Measurements from ENCODE around the gene TSPAN9. TPM values are rescaled to one million over a fixed set of nuclear protein-coding genes. Genes with fewer than 3 reads are reported as not detected.
A peak's percentile ranks its signal among the peaks of the same experiment; 100 is the strongest.

Gene TSPAN9
- total RNA-seq, 2 experiments from 2014 or later, result 0.87 to 1.2 TPM

DNA sequence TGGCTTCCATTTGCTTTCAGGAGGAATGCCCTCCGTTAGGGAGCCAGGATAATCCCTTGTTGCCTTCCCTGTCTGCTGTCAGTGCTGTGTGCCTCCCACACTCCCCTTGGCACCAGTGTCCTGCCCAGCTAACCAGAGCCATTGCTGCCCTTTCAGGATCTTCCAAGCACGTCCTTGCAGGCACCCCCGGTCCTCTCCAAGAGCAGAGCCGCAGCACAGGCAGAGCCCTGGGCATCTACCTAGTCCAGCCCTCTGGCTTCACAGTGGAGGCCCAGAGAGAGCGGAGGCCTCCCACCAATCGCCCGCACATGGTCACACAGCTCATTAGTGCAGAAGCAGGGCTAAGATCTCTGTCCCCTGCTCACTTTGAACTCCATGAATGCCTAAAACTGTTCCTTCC lies 39.0 kb upstream of the TSPAN9 start:
- intact Hi-C loops (cut with micrococcal nuclease), result no loop called here
- no peak overlapping the region for H3K27ac Mint-ChIP-seq
- H3K4me1 Mint-ChIP-seq (ENCODE audit: low read depth), result no peaks in the 10 kb centered on the region
- H3K4me3 Mint-ChIP-seq, result no peak overlapping the region
- no peaks in the 10 kb centered on the region for H3K9me3 Mint-ChIP-seq
- H3K36me3 Mint-ChIP-seq, result no peaks in the 10 kb centered on the region
- ChIA-PET POLR2A (no interaction called here), CTCF (interaction anchor here (0.7 kb wide), 1 partner anchor 184 kb away, joined by 3 read pairs; no protein-coding TSS in a partner anchor)
- peaks cover 12% of the 10 kb centered on the region for H3K27me3 Mint-ChIP-seq
- DNase-seq, result no peak

DNA sequence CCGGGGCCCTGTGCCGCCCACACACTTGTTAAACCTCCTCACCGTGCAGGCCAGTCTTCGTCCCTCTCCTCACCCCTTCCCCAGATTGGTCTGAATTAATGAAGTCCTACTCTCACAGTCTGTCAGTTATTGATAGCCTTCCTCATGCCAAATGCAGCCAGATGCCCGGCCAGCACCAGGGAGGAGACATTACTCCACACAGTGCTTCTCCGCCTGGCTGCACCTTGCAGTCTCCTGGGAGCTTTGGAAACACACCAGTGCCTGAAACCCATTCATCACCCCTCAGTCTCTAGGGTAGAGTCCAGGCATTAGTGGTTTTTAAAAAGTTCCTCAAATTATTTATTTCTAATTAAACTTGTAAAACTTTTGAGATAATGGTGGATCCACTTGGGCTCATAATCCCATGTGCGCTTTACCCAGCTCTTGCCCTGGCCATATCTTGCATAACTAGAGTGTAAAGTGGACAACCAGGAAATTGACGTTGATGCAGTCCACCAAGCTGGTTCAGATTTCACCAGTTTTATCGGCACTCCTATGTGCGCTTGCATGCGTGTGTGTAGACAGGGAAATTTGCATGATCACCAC lies 38.2 kb upstream of the TSPAN9 start:
- ChIA-PET CTCF (no interaction called here), POLR2A (no interaction called here)
- no peak overlapping the region for H3K4me3 Mint-ChIP-seq
- DNase-seq, result no peak
- intact Hi-C loops (cut with micrococcal nuclease), result no loop called here
- H3K27me3 Mint-ChIP-seq, result peaks cover 19% of the 10 kb centered on the region
- H3K4me1 Mint-ChIP-seq (ENCODE audit: low read depth), result no peaks in the 10 kb centered on the region
- no peaks in the 10 kb centered on the region for H3K9me3 Mint-ChIP-seq
- H3K36me3 Mint-ChIP-seq, result no peaks in the 10 kb centered on the region
- H3K27ac Mint-ChIP-seq, result no peak overlapping the region

- no peaks in the 10 kb centered on the region for H3K9me3 Mint-ChIP-seq
- no peaks in the 10 kb centered on the region for H3K36me3 Mint-ChIP-seq
- no peak overlapping the region for H3K4me3 Mint-ChIP-seq
- H3K27ac Mint-ChIP-seq, result no peak overlapping the region
- ChIA-PET POLR2A (no interaction called here), CTCF (no interaction called here)
- peaks cover 23% of the 10 kb centered on the region for H3K27me3 Mint-ChIP-seq
- no peak for DNase-seq
- H3K4me1 Mint-ChIP-seq (ENCODE audit: low read depth), result no peaks in the 10 kb centered on the region
- intact Hi-C loops (cut with micrococcal nuclease), result loop anchor here (2.0 kb wide), 1 partner anchor 187 kb away; no protein-coding TSS in a partner anchor
Measured at GRCh38 chr12:3040026-3040656, 37.0 kb upstream of the TSPAN9 start.

- ChIA-PET CTCF (interaction anchor here (1.2 to 1.8 kb wide), 5 partner anchors 19 to 196 kb away, joined by 3 to 9 read pairs (median 5); no protein-coding TSS in a partner anchor), POLR2A (no interaction called here)
- DNase-seq, result no peak
- no peak overlapping the region for H3K4me3 Mint-ChIP-seq
- no peaks in the 10 kb centered on the region for H3K4me1 Mint-ChIP-seq (ENCODE audit: low read depth)
- no peaks in the 10 kb centered on the region for H3K9me3 Mint-ChIP-seq
- H3K36me3 Mint-ChIP-seq, result no peaks in the 10 kb centered on the region
- H3K27ac Mint-ChIP-seq, result no peak overlapping the region
- peaks cover 24% of the 10 kb centered on the region for H3K27me3 Mint-ChIP-seq
- intact Hi-C loops (cut with micrococcal nuclease), result loop anchor here (2.0 kb wide), 1 partner anchor 188 kb away; no protein-coding TSS in a partner anchor
Measured at GRCh38 chr12:3040663-3041544, 36.3 kb upstream of the TSPAN9 start.

GRCh38 chr12:3041558-3042164 lies 35.5 kb upstream of the TSPAN9 start:
- H3K27ac Mint-ChIP-seq, result no peak overlapping the region
- ChIA-PET CTCF (interaction anchor here (0.9 to 2.2 kb wide), 11 partner anchors 10 to 196 kb away, joined by 3 to 9 read pairs (median 5); partner anchors contain the start of gene TULP3), POLR2A (no interaction called here)
- intact Hi-C loops (cut with micrococcal nuclease), result loop anchor here (2.0 kb wide), 1 partner anchor 189 kb away; no protein-coding TSS in a partner anchor
- H3K9me3 Mint-ChIP-seq, result no peaks in the 10 kb centered on the region
- H3K27me3 Mint-ChIP-seq, result peaks cover 24% of the 10 kb centered on the region
- no peaks in the 10 kb centered on the region for H3K4me1 Mint-ChIP-seq (ENCODE audit: low read depth)
- H3K36me3 Mint-ChIP-seq, result no peaks in the 10 kb centered on the region
- H3K4me3 Mint-ChIP-seq, result no peak overlapping the region
- peak; percentile 74 for DNase-seq

GRCh38 chr12:3042394-3042793 lies 34.8 kb upstream of the TSPAN9 start:
- DNase-seq, result no peak
- Mint-ChIP-seq H3K4me1 (ENCODE audit: low read depth) (no peaks in the 10 kb centered on the region), H3K27ac (no peak overlapping the region), H3K9me3 (no peaks in the 10 kb centered on the region), H3K27me3 (peaks cover 24% of the 10 kb centered on the region), H3K36me3 (no peaks in the 10 kb centered on the region), H3K4me3 (no peak overlapping the region)
- ChIA-PET POLR2A (no interaction called here), CTCF (interaction anchor here (0.9 to 2.2 kb wide), 11 partner anchors 9 to 197 kb away, joined by 3 to 9 read pairs (median 5); partner anchors contain the start of gene TULP3)
- intact Hi-C loops (cut with micrococcal nuclease), result no loop called here

GRCh38 chr12:3042826-3043225 lies 34.4 kb upstream of the TSPAN9 start:
- peaks cover 24% of the 10 kb centered on the region for H3K27me3 Mint-ChIP-seq
- H3K36me3 Mint-ChIP-seq, result no peaks in the 10 kb centered on the region
- H3K27ac Mint-ChIP-seq, result no peak overlapping the region
- ChIA-PET POLR2A (no interaction called here), CTCF (interaction anchor here (1.0 to 2.2 kb wide), 4 partner anchors 9 to 99 kb away, joined by 3 to 8 read pairs (median 6); no protein-coding TSS in a partner anchor)
- no peak for DNase-seq
- intact Hi-C loops (cut with micrococcal nuclease), result no loop called here
- H3K4me1 Mint-ChIP-seq (ENCODE audit: low read depth), result no peaks in the 10 kb centered on the region
- no peaks in the 10 kb centered on the region for H3K9me3 Mint-ChIP-seq
- no peak overlapping the region for H3K4me3 Mint-ChIP-seq

DNA sequence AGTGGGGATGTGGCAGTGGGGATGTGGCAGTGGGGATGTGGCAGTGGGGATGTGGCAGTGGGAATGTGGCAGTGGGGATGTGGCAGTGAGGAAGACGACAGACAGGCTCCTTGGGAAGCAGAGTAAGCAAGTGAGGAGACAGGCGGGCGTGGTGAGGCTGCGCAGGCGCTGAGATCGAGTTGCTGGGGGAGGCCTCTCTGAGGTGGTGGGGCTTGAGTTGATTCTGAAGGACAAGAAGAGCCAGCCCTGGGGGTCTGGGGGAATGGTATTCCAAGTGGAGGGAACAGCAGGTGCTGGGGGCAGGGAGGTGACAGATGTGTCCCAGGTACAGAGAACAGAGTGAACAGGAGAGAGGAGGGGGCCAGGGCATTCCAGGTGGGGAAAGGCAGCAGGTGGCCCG lies 33.8 kb upstream of the TSPAN9 start:
- CTCF ChIA-PET, result interaction anchor here (2.2 kb wide), 1 partner anchor 100 kb away, joined by 8 read pairs; no protein-coding TSS in a partner anchor
- intact Hi-C loops (cut with micrococcal nuclease), result no loop called here

GRCh38 chr12:3044141-3044630 lies 33.0 kb upstream of the TSPAN9 start:
- no peak for DNase-seq
- no peaks in the 10 kb centered on the region for H3K9me3 Mint-ChIP-seq
- H3K27me3 Mint-ChIP-seq, result peaks cover 24% of the 10 kb centered on the region
- no peaks in the 10 kb centered on the region for H3K36me3 Mint-ChIP-seq
- H3K27ac Mint-ChIP-seq, result no peak overlapping the region
- ChIA-PET POLR2A (no interaction called here), CTCF (no interaction called here)
- no peaks in the 10 kb centered on the region for H3K4me1 Mint-ChIP-seq (ENCODE audit: low read depth)
- intact Hi-C loops (cut with micrococcal nuclease), result no loop called here
- H3K4me3 Mint-ChIP-seq, result no peak overlapping the region

More for the DNA sequence above, 33.8 kb upstream of the TSPAN9 start:
- DNase-seq, result no peak
- Mint-ChIP-seq H3K4me3 (no peak overlapping the region), H3K27ac (no peak overlapping the region), H3K9me3 (no peaks in the 10 kb centered on the region), H3K4me1 (ENCODE audit: low read depth) (no peaks in the 10 kb centered on the region), H3K36me3 (no peaks in the 10 kb centered on the region), H3K27me3 (peaks cover 24% of the 10 kb centered on the region)
- POLR2A ChIA-PET, result no interaction called here

GRCh38 chr12:3045494-3045893 lies 31.7 kb upstream of the TSPAN9 start:
- no peak for DNase-seq
- intact Hi-C loops (cut with micrococcal nuclease), result no loop called here
- no peaks in the 10 kb centered on the region for H3K9me3 Mint-ChIP-seq
- H3K4me1 Mint-ChIP-seq (ENCODE audit: low read depth), result no peaks in the 10 kb centered on the region
- peaks cover 25% of the 10 kb centered on the region for H3K27me3 Mint-ChIP-seq
- no peak overlapping the region for H3K4me3 Mint-ChIP-seq
- H3K27ac Mint-ChIP-seq, result no peak overlapping the region
- no peaks in the 10 kb centered on the region for H3K36me3 Mint-ChIP-seq
- ChIA-PET POLR2A (no interaction called here), CTCF (interaction anchor here (1.5 kb wide), 1 partner anchor 11 kb away, joined by 4 read pairs; no protein-coding TSS in a partner anchor)

GRCh38 chr12:3045989-3046388 lies 31.2 kb upstream of the TSPAN9 start:
- Mint-ChIP-seq H3K27me3 (peaks cover 25% of the 10 kb centered on the region), H3K4me3 (no peak overlapping the region), H3K9me3 (no peaks in the 10 kb centered on the region), H3K36me3 (no peaks in the 10 kb centered on the region), H3K27ac (no peak overlapping the region), H3K4me1 (ENCODE audit: low read depth) (no peaks in the 10 kb centered on the region)
- no peak for DNase-seq
- ChIA-PET POLR2A (no interaction called here), CTCF (interaction anchor here (1.5 kb wide), 1 partner anchor 11 kb away, joined by 4 read pairs; no protein-coding TSS in a partner anchor)
- intact Hi-C loops (cut with micrococcal nuclease), result no loop called here
